K562 (cell line): ENCODE measurements around the gene CARD11. TPM values are rescaled to one million over a fixed set of nuclear protein-coding genes. Genes with fewer than 3 reads are reported as not detected.
A peak's percentile ranks its signal among the peaks of the same experiment; 100 is the strongest.

ENCODE experiments used
- CAMTA2 ChIP-seq: fragments of 250-450 bp; sonication (Bioruptor Pico); conservative IDR thresholded peaks from 2 replicates; pipeline ENCODE4 v1.5.1; 2022
- HOMEZ ChIP-seq: fragments of 250-450 bp; sonication (Bioruptor Pico); IDR thresholded peaks from 2 replicates; pipeline ENCODE4 v1.4.0; 2020; ENCODE audit warnings: mild to moderate bottlenecking, moderate library complexity
- LEF1 ChIP-seq: fragments of 450-650 bp; IDR thresholded peaks from 2 replicates; pipeline ENCODE4 v1.6.1; 2016; ENCODE audit warnings: mild to moderate bottlenecking
- MTA2 ChIP-seq: fragments of 450-650 bp; IDR thresholded peaks from 2 replicates; pipeline ENCODE4 v1.6.1; 2016; ENCODE audit warnings: low read depth
- NFYB ChIP-seq: IDR thresholded peaks from 2 replicates; pipeline ENCODE4 v1.6.1; 2011; ENCODE audit warnings: mild to moderate bottlenecking, moderate library complexity; ENCODE audit not compliant: insufficient read length; ENCODE audit errors: extremely low read depth
- PBX2 ChIP-seq, 2 experiments: IDR thresholded peaks in 1 of 2; conservative IDR thresholded peaks in 1 of 2; 2 replicates each; pipeline ENCODE4 v1.6.1; 2016; ENCODE audit warnings: low read depth in 2 of 2, mild to moderate bottlenecking in 1 of 2, missing compliant biosample characterization in 1 of 2, missing genetic modification characterization in 1 of 2, moderate library complexity in 1 of 2
- POLR3A ChIP-seq: IDR thresholded peaks from 2 replicates; pipeline ENCODE4 v1.6.1; 2011; ENCODE audit warnings: borderline replicate concordance, mild to moderate bottlenecking, moderate library complexity; ENCODE audit not compliant: insufficient read length, insufficient read depth; ENCODE audit errors: extremely low read depth
- PTBP1 ChIP-seq: fragments of 200-400 bp; formaldehyde crosslinking; IDR thresholded peaks from 2 replicates; pipeline ENCODE4 v1.6.1; 2017; ENCODE audit warnings: low read depth, low read length
- RAD21 ChIP-seq, 2 experiments: fragments of 250-450 bp in 1 of 2; fragments of 450-650 bp in 1 of 2; sonication (Bioruptor Pico) in 1 of 2; formaldehyde crosslinking in 1 of 2; IDR thresholded peaks in 1 of 2; conservative IDR thresholded peaks in 1 of 2; 2 replicates each; pipeline versions ENCODE4 v1.4.0 to v1.8.0; 2020 to 2022; ENCODE audit warnings: mild to moderate bottlenecking in 2 of 2, moderate library complexity in 1 of 2
- RBBP5 ChIP-seq: fragments of 200-600 bp; sonication (generic); IDR thresholded peaks from 2 replicates; pipeline ENCODE4 v1.6.1; 2012; ENCODE audit warnings: borderline replicate concordance, mild to moderate bottlenecking, low read length, control low read depth, inconsistent platforms; ENCODE audit not compliant: insufficient read depth, poor library complexity, severe bottlenecking
- TAF1 ChIP-seq: IDR thresholded peaks from 2 replicates; pipeline ENCODE4 v1.6.1; 2011; ENCODE audit warnings: mild to moderate bottlenecking, low read length, moderate library complexity; ENCODE audit not compliant: insufficient read depth, control insufficient read depth, severe bottlenecking; ENCODE audit errors: extremely low read depth
- TCF3 ChIP-seq: sonication (generic); formaldehyde crosslinking; IDR thresholded peaks from 2 replicates; pipeline ENCODE4 v1.4.0; 2020; ENCODE audit warnings: mild to moderate bottlenecking, missing genetic modification reagents
- TCF7 ChIP-seq: sonication (generic); IDR thresholded peaks from 2 replicates; pipeline ENCODE4 v1.6.1; 2016; ENCODE audit warnings: antibody characterized with exemption, borderline replicate concordance
- ZFP91 ChIP-seq: sonication (generic); formaldehyde crosslinking; IDR thresholded peaks from 2 replicates; pipeline ENCODE4 v1.8.0; 2022; ENCODE audit warnings: mild to moderate bottlenecking, missing genetic modification reagents
- ZNF316 ChIP-seq: fragments of 450-650 bp; IDR thresholded peaks from 2 replicates; pipeline ENCODE4 v1.6.1; 2016
- ZNF507 ChIP-seq: conservative IDR thresholded peaks from 2 replicates; pipeline ENCODE4 v1.6.1; 2017; ENCODE audit warnings: missing genetic modification characterization, missing compliant biosample characterization
- ZNF75A ChIP-seq: fragments of 450-650 bp; formaldehyde crosslinking; IDR thresholded peaks from 2 replicates; pipeline ENCODE4 v1.4.0; 2020; ENCODE audit warnings: mild to moderate bottlenecking
- ZNF764 ChIP-seq: fragments of 250-450 bp; sonication (Bioruptor Pico); IDR thresholded peaks from 2 replicates; pipeline ENCODE4 v1.4.0; 2020; ENCODE audit warnings: low read depth, mild to moderate bottlenecking, moderate library complexity
- ZNF780A ChIP-seq: fragments of 250-450 bp; sonication (Bioruptor Pico); IDR thresholded peaks from 2 replicates; pipeline ENCODE4 v1.5.0; 2021; ENCODE audit warnings: mild to moderate bottlenecking
- polyA plus RNA-seq, 8 experiments: library from polyadenylated mRNA; depleted of rRNA in 4 of 8; stranded (reverse) in 5 of 8; unstranded in 3 of 8; fragments of >200 nt; fragmentation: Nextera tagmentation in 2 of 8; fragmentation: Illumina TruSeq in 1 of 8; extraction: Ambion mirVana in 2 of 8; extraction: Trizol in 1 of 8; gene quantifications; 2 replicates each; pipeline versions ENCODE4 v1.2.1 to v1.2.3, GENCODE V29; 2011 to 2014; ENCODE audit warnings: inconsistent platforms in 1 of 8, missing spikeins in 1 of 8
- total RNA-seq, 7 experiments: library from RNA; depleted of rRNA in 6 of 7; stranded (reverse); fragments of >200 nt in 6 of 7; fragmentation: Illumina TruSeq in 2 of 7; extraction: Trizol in 2 of 7; gene quantifications; 2 replicates each; pipeline versions ENCODE4 v1.2.1 to v1.2.3, GENCODE V29; 2011 to 2021; ENCODE audit warnings: low replicate concordance in 1 of 7

The CARD11 gene
- total and polyA plus RNA-seq, 9 of the 15 experiments (the other 6 are each of a cell fraction or from before 2014, with no cell fraction given): 0.07 to 12.8 (median 5.7) TPM

GRCh38 chr7:2863461-2864066 is 180.1 kb downstream of the CARD11 start (continued):
- TF ChIP-seq PBX2 (CRISPR knock-in tag; IDR thresholded peaks at IDR 0.05; ENCODE audit: low read depth): no peak
- TF ChIP-seq PBX2 (tag; conservative IDR thresholded peaks at IDR 0.05; ENCODE audit: low read depth): no peak
- peak; percentile 36 for TF ChIP-seq TAF1
- no peak for TF ChIP-seq ZNF764 (CRISPR knock-in tag)
- no peak for TF ChIP-seq ZNF507
- TF ChIP-seq RBBP5: no peak
- TF ChIP-seq ZFP91 (CRISPR knock-in tag): no peak
- no peak for TF ChIP-seq PTBP1
- no peak for TF ChIP-seq ZNF316
- no peak for TF ChIP-seq TCF3 (CRISPR knock-in tag)
- TF ChIP-seq CAMTA2: no peak
- no peak for TF ChIP-seq POLR3A
- no peak for TF ChIP-seq ZNF75A (CRISPR knock-in tag)
- no peak for TF ChIP-seq TCF7
- TF ChIP-seq LEF1: no peak
- no peak for TF ChIP-seq NFYB
- TF ChIP-seq RAD21 (CRISPR knock-in tag; conservative IDR thresholded peaks at IDR 0.05 in 1 of 2, IDR thresholded peaks at IDR 0.05 in 1 of 2): 0 out of 4 replicates have a peak, but pooled peaks of 1 of the 2 experiments have one; percentile 17
- TF ChIP-seq ZNF780A (CRISPR knock-in tag): no peak
- TF ChIP-seq MTA2: peak; percentile 44; the same call in 1 of the 2 replicates
- no peak for TF ChIP-seq HOMEZ (CRISPR knock-in tag)
